HepG2 (cell line): Measurements from ENCODE around the gene SLC4A7. TPM values are rescaled to one million over a fixed set of nuclear protein-coding genes. Genes with fewer than 3 reads are reported as not detected.

Source experiments
- GATAD2A ChIP-seq: IDR thresholded peaks from 2 replicates; pipeline ENCODE4 v1.6.1; 2016
- GLI4 ChIP-seq: sonication (generic); formaldehyde crosslinking; IDR thresholded peaks from 2 replicates; pipeline ENCODE4 v1.5.1; 2020; ENCODE audit warnings: missing genetic modification reagents, mild to moderate bottlenecking, moderate library complexity, borderline replicate concordance
- HNRNPUL1 ChIP-seq: fragments of 200-400 bp; formaldehyde crosslinking; IDR thresholded peaks from 2 replicates; pipeline ENCODE4 v1.6.1; 2017; ENCODE audit warnings: low read depth, mild to moderate bottlenecking, low read length, moderate library complexity
- JUN ChIP-seq: sonication (generic); formaldehyde crosslinking; IDR thresholded peaks from 2 replicates; pipeline ENCODE4 v1.4.0; 2020; ENCODE audit warnings: mild to moderate bottlenecking, missing genetic modification reagents
- KLF13 ChIP-seq: sonication (generic); formaldehyde crosslinking; IDR thresholded peaks from 2 replicates; pipeline ENCODE4 v1.4.0; 2020; ENCODE audit warnings: mild to moderate bottlenecking, missing genetic modification reagents
- NCOA2 ChIP-seq: sonication (generic); formaldehyde crosslinking; IDR thresholded peaks from 2 replicates; pipeline ENCODE4 v1.8.0; 2022; ENCODE audit warnings: inconsistent platforms
- SP4 ChIP-seq: sonication (generic); formaldehyde crosslinking; IDR thresholded peaks from 2 replicates; pipeline ENCODE4 v1.8.1; 2023; ENCODE audit warnings: mild to moderate bottlenecking, missing genetic modification reagents
- ZKSCAN5 ChIP-seq: sonication (generic); formaldehyde crosslinking; IDR thresholded peaks from 2 replicates; pipeline ENCODE4 v1.5.1; 2020; ENCODE audit warnings: mild to moderate bottlenecking, missing genetic modification reagents
- ZNF30 ChIP-seq: sonication (generic); formaldehyde crosslinking; IDR thresholded peaks from 2 replicates; pipeline ENCODE4 v1.5.0; 2020; ENCODE audit warnings: mild to moderate bottlenecking, missing genetic modification reagents
- ZNF496 ChIP-seq: sonication (generic); formaldehyde crosslinking; IDR thresholded peaks from 2 replicates; pipeline ENCODE4 v1.8.1; 2023; ENCODE audit warnings: mild to moderate bottlenecking, moderate library complexity, missing genetic modification reagents; ENCODE audit not compliant: insufficient replicate concordance
- ZNF562 ChIP-seq: sonication (generic); formaldehyde crosslinking; IDR thresholded peaks from 2 replicates; pipeline ENCODE4 v1.8.0; 2022; ENCODE audit warnings: missing genetic modification reagents, borderline replicate concordance
- polyA plus RNA-seq, 8 experiments: library from polyadenylated mRNA; depleted of rRNA in 3 of 8; stranded (reverse) in 7 of 8; unstranded in 1 of 8; fragments of >200 nt; fragmentation: Illumina TruSeq in 4 of 8; extraction: Trizol in 4 of 8; gene quantifications; 2 replicates each; pipeline versions ENCODE4 v1.2.1 to v1.2.3, GENCODE V29; 2011 to 2016; ENCODE audit warnings: low read depth in 4 of 8, missing spikeins in 1 of 8, mixed read lengths in 1 of 8; ENCODE audit not compliant: insufficient read depth in 1 of 8
- total RNA-seq, 5 experiments: library from RNA; depleted of rRNA; stranded (reverse); fragments of >200 nt; fragmentation: Illumina TruSeq; extraction: Trizol; gene quantifications; 2 replicates each; pipeline ENCODE4 v1.2.3, GENCODE V29; 2016; ENCODE audit warnings: low read depth in 1 of 5
- TF ChIP-seq, protein P1 (sequence below): IDR thresholded peaks from 2 replicates; pipeline ENCODE4 v1.6.1; 2016; ENCODE audit warnings: missing compliant biosample characterization, missing genetic modification reagents, borderline replicate concordance
- TF ChIP-seq, protein P2 (sequence below): sonication (generic); formaldehyde crosslinking; IDR thresholded peaks from 2 replicates; pipeline ENCODE4 v1.5.1; 2020; ENCODE audit warnings: missing genetic modification reagents, mild to moderate bottlenecking, borderline replicate concordance
- TF ChIP-seq, protein P3 (sequence below), 2 experiments: sonication (generic) in 1 of 2; formaldehyde crosslinking in 1 of 2; IDR thresholded peaks; 2 replicates each; pipeline versions ENCODE4 v1.4.0 to v1.6.1; 2016 to 2020; ENCODE audit warnings: borderline replicate concordance in 1 of 2, low read depth in 1 of 2, mild to moderate bottlenecking in 1 of 2, missing genetic modification reagents in 1 of 2
- TF ChIP-seq, protein P4 (sequence below): IDR thresholded peaks from 2 replicates; pipeline ENCODE4 v1.6.1; 2016; ENCODE audit warnings: mild to moderate bottlenecking
- TF ChIP-seq, protein P5 (sequence below): sonication (generic); formaldehyde crosslinking; IDR thresholded peaks from 2 replicates; pipeline ENCODE4 v1.5.0; 2020; ENCODE audit warnings: mild to moderate bottlenecking, missing genetic modification reagents, moderate library complexity

SLC4A7 gene
- total and polyA plus RNA-seq, 2 of the 13 experiments (the other 11 are each of a cell fraction or from before 2014, with no cell fraction given): 16.4 to 43.8 TPM

DNA sequence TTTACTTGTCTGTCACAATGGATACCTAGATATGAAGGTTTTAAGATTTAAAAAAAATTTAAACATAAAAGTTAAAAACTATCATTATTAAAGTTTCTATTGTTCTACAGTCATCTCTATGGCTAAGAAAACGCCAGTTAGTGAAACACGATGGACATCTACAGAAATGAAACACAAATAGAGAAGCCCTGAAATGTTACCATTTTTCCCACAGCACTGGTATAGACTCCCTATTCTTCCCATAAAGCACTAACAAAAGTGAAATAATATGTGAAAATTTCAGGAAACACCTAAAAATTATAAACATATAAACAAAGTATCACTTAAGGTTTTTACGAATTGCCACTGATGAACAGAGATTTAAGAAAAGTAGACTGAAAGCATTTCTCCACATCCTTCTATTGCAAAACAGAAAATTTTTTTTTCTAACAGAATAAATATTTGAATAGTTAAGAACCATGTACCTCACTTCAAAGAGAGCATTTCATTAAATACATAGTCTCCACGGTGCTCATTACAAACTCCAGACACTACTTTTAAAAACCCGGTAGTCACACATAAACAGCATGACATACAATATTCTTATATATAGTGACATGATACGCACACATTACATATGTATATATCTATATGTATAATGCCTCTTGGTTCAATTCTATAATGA, 107.9 kb downstream of the SLC4A7 start (continued):
- TF ChIP-seq, protein P1, sequence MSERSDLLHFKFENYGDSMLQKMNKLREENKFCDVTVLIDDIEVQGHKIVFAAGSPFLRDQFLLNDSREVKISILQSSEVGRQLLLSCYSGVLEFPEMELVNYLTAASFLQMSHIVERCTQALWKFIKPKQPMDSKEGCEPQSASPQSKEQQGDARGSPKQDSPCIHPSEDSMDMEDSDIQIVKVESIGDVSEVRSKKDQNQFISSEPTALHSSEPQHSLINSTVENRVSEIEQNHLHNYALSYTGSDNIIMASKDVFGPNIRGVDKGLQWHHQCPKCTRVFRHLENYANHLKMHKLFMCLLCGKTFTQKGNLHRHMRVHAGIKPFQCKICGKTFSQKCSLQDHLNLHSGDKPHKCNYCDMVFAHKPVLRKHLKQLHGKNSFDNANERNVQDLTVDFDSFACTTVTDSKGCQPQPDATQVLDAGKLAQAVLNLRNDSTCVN (CRISPR knock-in tag): no peak
- TF ChIP-seq ZNF30 (no peak), HNRNPUL1 (no peak), KLF13 (CRISPR knock-in tag) (no peak), NCOA2 (CRISPR knock-in tag) (peak; percentile 88), GATAD2A (CRISPR knock-in tag) (peak; percentile 96), GLI4 (no peak), ZKSCAN5 (CRISPR knock-in tag) (no peak), ZNF562 (no peak), SP4 (CRISPR knock-in tag) (no peak), ZNF496 (CRISPR knock-in tag) (no peak), JUN (CRISPR knock-in tag) (no peak)
- TF ChIP-seq, protein P2, sequence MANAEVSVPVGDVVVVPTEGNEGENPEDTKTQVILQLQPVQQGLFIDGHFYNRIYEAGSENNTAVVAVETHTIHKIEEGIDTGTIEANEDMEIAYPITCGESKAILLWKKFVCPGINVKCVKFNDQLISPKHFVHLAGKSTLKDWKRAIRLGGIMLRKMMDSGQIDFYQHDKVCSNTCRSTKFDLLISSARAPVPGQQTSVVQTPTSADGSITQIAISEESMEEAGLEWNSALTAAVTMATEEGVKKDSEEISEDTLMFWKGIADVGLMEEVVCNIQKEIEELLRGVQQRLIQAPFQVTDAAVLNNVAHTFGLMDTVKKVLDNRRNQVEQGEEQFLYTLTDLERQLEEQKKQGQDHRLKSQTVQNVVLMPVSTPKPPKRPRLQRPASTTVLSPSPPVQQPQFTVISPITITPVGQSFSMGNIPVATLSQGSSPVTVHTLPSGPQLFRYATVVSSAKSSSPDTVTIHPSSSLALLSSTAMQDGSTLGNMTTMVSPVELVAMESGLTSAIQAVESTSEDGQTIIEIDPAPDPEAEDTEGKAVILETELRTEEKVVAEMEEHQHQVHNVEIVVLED (CRISPR knock-in tag): no peak
- TF ChIP-seq, protein P3, sequence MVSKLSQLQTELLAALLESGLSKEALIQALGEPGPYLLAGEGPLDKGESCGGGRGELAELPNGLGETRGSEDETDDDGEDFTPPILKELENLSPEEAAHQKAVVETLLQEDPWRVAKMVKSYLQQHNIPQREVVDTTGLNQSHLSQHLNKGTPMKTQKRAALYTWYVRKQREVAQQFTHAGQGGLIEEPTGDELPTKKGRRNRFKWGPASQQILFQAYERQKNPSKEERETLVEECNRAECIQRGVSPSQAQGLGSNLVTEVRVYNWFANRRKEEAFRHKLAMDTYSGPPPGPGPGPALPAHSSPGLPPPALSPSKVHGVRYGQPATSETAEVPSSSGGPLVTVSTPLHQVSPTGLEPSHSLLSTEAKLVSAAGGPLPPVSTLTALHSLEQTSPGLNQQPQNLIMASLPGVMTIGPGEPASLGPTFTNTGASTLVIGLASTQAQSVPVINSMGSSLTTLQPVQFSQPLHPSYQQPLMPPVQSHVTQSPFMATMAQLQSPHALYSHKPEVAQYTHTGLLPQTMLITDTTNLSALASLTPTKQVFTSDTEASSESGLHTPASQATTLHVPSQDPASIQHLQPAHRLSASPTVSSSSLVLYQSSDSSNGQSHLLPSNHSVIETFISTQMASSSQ (IDR thresholded peaks at IDR 0.05; ENCODE audit: low read depth): peak; percentile 57; the same call in 1 of the 2 replicates
- TF ChIP-seq, protein P3 (CRISPR knock-in tag; IDR thresholded peaks at IDR 0.05; ENCODE audit: borderline replicate concordance): peak; percentile 23; the same call in 1 of the 2 replicates
- TF ChIP-seq, protein P4, sequence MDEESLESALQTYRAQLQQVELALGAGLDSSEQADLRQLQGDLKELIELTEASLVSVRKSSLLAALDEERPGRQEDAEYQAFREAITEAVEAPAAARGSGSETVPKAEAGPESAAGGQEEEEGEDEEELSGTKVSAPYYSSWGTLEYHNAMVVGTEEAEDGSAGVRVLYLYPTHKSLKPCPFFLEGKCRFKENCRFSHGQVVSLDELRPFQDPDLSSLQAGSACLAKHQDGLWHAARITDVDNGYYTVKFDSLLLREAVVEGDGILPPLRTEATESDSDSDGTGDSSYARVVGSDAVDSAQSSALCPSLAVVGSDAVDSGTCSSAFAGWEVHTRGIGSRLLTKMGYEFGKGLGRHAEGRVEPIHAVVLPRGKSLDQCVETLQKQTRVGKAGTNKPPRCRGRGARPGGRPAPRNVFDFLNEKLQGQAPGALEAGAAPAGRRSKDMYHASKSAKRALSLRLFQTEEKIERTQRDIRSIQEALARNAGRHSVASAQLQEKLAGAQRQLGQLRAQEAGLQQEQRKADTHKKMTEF (CRISPR knock-in tag): peak; percentile 63
- TF ChIP-seq, protein P5, sequence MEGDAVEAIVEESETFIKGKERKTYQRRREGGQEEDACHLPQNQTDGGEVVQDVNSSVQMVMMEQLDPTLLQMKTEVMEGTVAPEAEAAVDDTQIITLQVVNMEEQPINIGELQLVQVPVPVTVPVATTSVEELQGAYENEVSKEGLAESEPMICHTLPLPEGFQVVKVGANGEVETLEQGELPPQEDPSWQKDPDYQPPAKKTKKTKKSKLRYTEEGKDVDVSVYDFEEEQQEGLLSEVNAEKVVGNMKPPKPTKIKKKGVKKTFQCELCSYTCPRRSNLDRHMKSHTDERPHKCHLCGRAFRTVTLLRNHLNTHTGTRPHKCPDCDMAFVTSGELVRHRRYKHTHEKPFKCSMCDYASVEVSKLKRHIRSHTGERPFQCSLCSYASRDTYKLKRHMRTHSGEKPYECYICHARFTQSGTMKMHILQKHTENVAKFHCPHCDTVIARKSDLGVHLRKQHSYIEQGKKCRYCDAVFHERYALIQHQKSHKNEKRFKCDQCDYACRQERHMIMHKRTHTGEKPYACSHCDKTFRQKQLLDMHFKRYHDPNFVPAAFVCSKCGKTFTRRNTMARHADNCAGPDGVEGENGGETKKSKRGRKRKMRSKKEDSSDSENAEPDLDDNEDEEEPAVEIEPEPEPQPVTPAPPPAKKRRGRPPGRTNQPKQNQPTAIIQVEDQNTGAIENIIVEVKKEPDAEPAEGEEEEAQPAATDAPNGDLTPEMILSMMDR (CRISPR knock-in tag): no peak
